ENCODE data around the gene RAX2. TPM values are rescaled to one million over a fixed set of nuclear protein-coding genes. Genes with fewer than 3 reads are reported as not detected.

RAX2 gene
- total and polyA plus RNA-seq, 9 of the 15 experiments (the other 6 are each of a cell fraction or from before 2014, with no cell fraction given), result not detected

- TF ChIP-seq AFF1 (IDR thresholded peaks at IDR 0.05; ENCODE audit: low read depth in 1 of 2, partially characterized antibody in 2 of 2) (peak; percentile 13 to 95), KHSRP (IDR thresholded peaks at IDR 0.05) (no peak), BRCA1 (IDR thresholded peaks at IDR 0.05) (no peak), BRCA1 (CRISPR knock-in tag; IDR thresholded peaks at IDR 0.05) (no peak), TCF15 (CRISPR knock-in tag; IDR thresholded peaks at IDR 0.05) (no peak), RFX5 (IDR thresholded peaks at IDR 0.05; ENCODE audit: low read depth, low read length) (no peak; the same call in 1 of the 2 replicates), ZNF407 (IDR thresholded peaks at IDR 0.05; ENCODE audit: low read depth) (no peak)
Observed at GRCh38 chr19:3762501-3763459, 9.2 kb downstream of the RAX2 start, which contains the start of gene MRPL54 (continued).

All from K562 (cell line).